HEK293 (cell line): Measurements from ENCODE around the gene RPS18.

Experiments
- CTCF ChIA-PET: fragments of 350-600 bp; formaldehyde crosslinking; extraction: SDS; loops from one replicate; lab custom pipeline; 2021; ENCODE audit warnings: antibody characterized with exemption; lab: Yijun Ruan, JAX
- POLR2A ChIA-PET: fragments of 300-600 bp; formaldehyde crosslinking; extraction: SDS; loops from one replicate; lab custom pipeline; 2020; ENCODE audit warnings: antibody characterized with exemption, inconsistent platforms; lab: Yijun Ruan, JAX
- H3K27ac ChIP-seq: fragments of 200-500 bp; sonication (Bioruptor generic); 2 replicates; pipeline ENCODE4 v1.5.1; 2014; ENCODE audit warnings: low read depth, low read length, control low read depth, inconsistent platforms; ENCODE audit errors: extremely low read depth
- H3K36me3 ChIP-seq, 2 experiments: fragments of 200-500 bp in 1 of 2; sonication (Bioruptor generic) in 1 of 2; 1 replicate in 1 of 2; 2 replicates in 1 of 2; pipeline ENCODE4 v1.5.1; 2014 to 2017; ENCODE audit warnings: inconsistent platforms in 2 of 2, low read length in 2 of 2; ENCODE audit not compliant: control insufficient read depth in 2 of 2, insufficient read depth in 1 of 2
- H3K4me1 ChIP-seq: fragments of 200-500 bp; sonication (Bioruptor generic); 2 replicates; pipeline ENCODE4 v1.5.1; 2014; ENCODE audit warnings: mild to moderate bottlenecking, low read length, inconsistent platforms; ENCODE audit not compliant: control insufficient read depth, insufficient read depth
- H3K4me3 ChIP-seq: 2 replicates; pipeline ENCODE4 v1.5.1; 2011; ENCODE audit warnings: low read depth, mild to moderate bottlenecking, control low read depth, low read length, moderate library complexity
- H3K9me3 ChIP-seq: fragments of 200-500 bp; sonication (Bioruptor generic); 2 replicates; pipeline ENCODE4 v1.5.1; 2014; ENCODE audit warnings: low read depth, low read length, inconsistent platforms; ENCODE audit not compliant: control insufficient read depth, insufficient read depth
- HOXA7 ChIP-seq: sonication (generic); formaldehyde crosslinking; IDR thresholded peaks from 2 replicates; pipeline ENCODE4 v1.8.1; 2022; ENCODE audit warnings: missing genetic modification reagents, borderline replicate concordance
- INSM2 ChIP-seq: fragments of 450-650 bp; formaldehyde crosslinking; IDR thresholded peaks from 2 replicates; pipeline ENCODE4 v1.5.1; 2016; ENCODE audit warnings: missing biosample characterization, missing genetic modification characterization
- PRDM10 ChIP-seq: fragments of 450-650 bp; formaldehyde crosslinking; IDR thresholded peaks from 2 replicates; pipeline ENCODE4 v1.5.1; 2016; ENCODE audit warnings: missing biosample characterization, missing genetic modification characterization
- REPIN1 ChIP-seq: fragments of 450-650 bp; formaldehyde crosslinking; IDR thresholded peaks from 2 replicates; pipeline ENCODE4 v1.5.1; 2017; ENCODE audit warnings: missing biosample characterization, missing genetic modification characterization, low read depth
- SP3 ChIP-seq: fragments of 450-650 bp; formaldehyde crosslinking; IDR thresholded peaks from 2 replicates; pipeline ENCODE4 v1.5.1; 2016; ENCODE audit warnings: missing biosample characterization, missing genetic modification characterization
- YY2 ChIP-seq: fragments of 450-650 bp; formaldehyde crosslinking; IDR thresholded peaks from 2 replicates; pipeline ENCODE4 v1.5.1; 2016; ENCODE audit warnings: missing biosample characterization, missing genetic modification characterization
- ZBTB1 ChIP-seq: fragments of 450-650 bp; formaldehyde crosslinking; IDR thresholded peaks from 2 replicates; pipeline ENCODE4 v1.5.1; 2016; ENCODE audit warnings: missing biosample characterization, missing genetic modification characterization
- ZBTB20 ChIP-seq: fragments of 450-650 bp; formaldehyde crosslinking; IDR thresholded peaks from 2 replicates; pipeline ENCODE4 v1.5.1; 2016; ENCODE audit warnings: missing biosample characterization, missing genetic modification characterization
- ZBTB21 ChIP-seq: fragments of 450-650 bp; formaldehyde crosslinking; IDR thresholded peaks from 2 replicates; pipeline ENCODE4 v1.5.1; 2017; ENCODE audit warnings: missing biosample characterization, missing genetic modification characterization
- ZBTB26 ChIP-seq: fragments of 450-650 bp; formaldehyde crosslinking; optimal IDR thresholded peaks from 2 replicates; pipeline ENCODE3; 2016; ENCODE audit warnings: missing biosample characterization, mild to moderate bottlenecking, missing genetic modification characterization
- ZBTB8A ChIP-seq: fragments of 450-650 bp; formaldehyde crosslinking; IDR thresholded peaks from 2 replicates; pipeline ENCODE4 v1.5.1; 2016; ENCODE audit warnings: missing biosample characterization, missing genetic modification characterization
- ZFHX2 ChIP-seq: fragments of 450-650 bp; formaldehyde crosslinking; conservative IDR thresholded peaks from 2 replicates; pipeline ENCODE4 v1.5.1; 2016; ENCODE audit warnings: missing biosample characterization, missing genetic modification characterization
- ZFP41 ChIP-seq: fragments of 450-650 bp; formaldehyde crosslinking; IDR thresholded peaks from 2 replicates; pipeline ENCODE4 v1.5.1; 2016; ENCODE audit warnings: missing biosample characterization, missing genetic modification characterization, borderline replicate concordance
- ZNF10 ChIP-seq: fragments of 450-650 bp; formaldehyde crosslinking; IDR thresholded peaks from 2 replicates; pipeline ENCODE4 v1.5.1; 2017; ENCODE audit warnings: missing biosample characterization, missing genetic modification characterization
- ZNF112 ChIP-seq: fragments of 450-650 bp; formaldehyde crosslinking; IDR thresholded peaks from 2 replicates; pipeline ENCODE4 v1.5.0; 2017; ENCODE audit warnings: missing biosample characterization, missing genetic modification characterization
- ZNF114 ChIP-seq: fragments of 450-650 bp; formaldehyde crosslinking; IDR thresholded peaks from 2 replicates; pipeline ENCODE4 v1.5.0; 2017; ENCODE audit warnings: missing biosample characterization, missing genetic modification characterization
- ZNF311 ChIP-seq: fragments of 450-650 bp; formaldehyde crosslinking; IDR thresholded peaks from 2 replicates; pipeline ENCODE4 v1.5.1; 2017; ENCODE audit warnings: missing biosample characterization, missing genetic modification characterization, borderline replicate concordance
- ZNF324 ChIP-seq: fragments of 450-650 bp; formaldehyde crosslinking; IDR thresholded peaks from 2 replicates; pipeline ENCODE4 v1.5.1; 2016; ENCODE audit warnings: missing biosample characterization, missing genetic modification characterization
- ZNF394 ChIP-seq: fragments of 450-650 bp; formaldehyde crosslinking; IDR thresholded peaks from 2 replicates; pipeline ENCODE4 v1.5.1; 2016; ENCODE audit warnings: missing biosample characterization, missing genetic modification characterization, mild to moderate bottlenecking, moderate library complexity, borderline replicate concordance
- ZNF398 ChIP-seq: fragments of 450-650 bp; formaldehyde crosslinking; IDR thresholded peaks from 2 replicates; pipeline ENCODE4 v1.5.1; 2017; ENCODE audit warnings: missing biosample characterization, missing genetic modification characterization
- ZNF501 ChIP-seq: fragments of 450-650 bp; formaldehyde crosslinking; IDR thresholded peaks from 2 replicates; pipeline ENCODE4 v1.5.1; 2016; ENCODE audit warnings: missing biosample characterization, missing genetic modification characterization
- ZNF510 ChIP-seq: fragments of 450-650 bp; formaldehyde crosslinking; IDR thresholded peaks from 2 replicates; pipeline ENCODE4 v1.5.1; 2018; ENCODE audit warnings: mild to moderate bottlenecking, missing genetic modification characterization, missing biosample characterization; ENCODE audit not compliant: insufficient replicate concordance
- ZNF558 ChIP-seq: fragments of 450-650 bp; formaldehyde crosslinking; IDR thresholded peaks from 2 replicates; pipeline ENCODE4 v1.5.1; 2016; ENCODE audit warnings: missing biosample characterization, missing genetic modification characterization
- ZNF639 ChIP-seq: fragments of 450-650 bp; formaldehyde crosslinking; IDR thresholded peaks from 2 replicates; pipeline ENCODE4 v1.5.1; 2016; ENCODE audit warnings: missing biosample characterization, missing genetic modification characterization

Gene RPS18

GRCh38 chr6:33317419-33317668 lies 45.5 kb downstream of the RPS18 start:
- Histone ChIP-seq H3K4me3 (peak overlapping the region; percentile 58), H3K9me3 (no peaks in the 10 kb centered on the region), H3K27ac (no peak overlapping the region), H3K4me1 (peaks cover 25% of the 10 kb centered on the region), H3K36me3 (peaks cover 14 to 41% of the 10 kb centered on the region in 2 experiments)
- CTCF ChIA-PET = interaction anchor here (0.7 to 2.9 kb wide), 6 partner anchors 16 to 90 kb away, joined by 4 to 21 read pairs (median 8); partner anchors contain the start of gene RGL2
- TF ChIP-seq ZNF501 (tag by site-specific recombination) (no peak), ZNF10 (tag by site-specific recombination) (no peak), SP3 (tag by site-specific recombination) (no peak), ZNF112 (tag by site-specific recombination) (no peak), ZBTB21 (tag by site-specific recombination) (no peak), ZBTB8A (tag by site-specific recombination) (no peak), ZNF510 (no peak), ZBTB26 (tag by site-specific recombination) (no peak), ZNF394 (tag by site-specific recombination) (no peak)
- POLR2A ChIA-PET = interaction anchor here (0.6 to 3.3 kb wide), 31 partner anchors 9 to 1652 kb away, joined by 3 to 57 read pairs (median 5); partner anchors contain the start of genes B3GALT4, CSNK2B, CUTA and KIFC1

GRCh38 chr6:33317669-33318425 lies 46.0 kb downstream of the RPS18 start, which contains the start of gene ZBTB22:
Gene ZBTB22, minus strand, starts transcription at chr6:33317744. Its CDS starts 828 bp downstream, at chr6:33316916.
- Histone ChIP-seq H3K4me3 (peak within 1 kb of the TSS; percentile 58), H3K36me3 (peaks cover 14 to 41% of the 10 kb centered on the region in 2 experiments), H3K9me3 (no peaks in the 10 kb centered on the region), H3K4me1 (peaks cover 25% of the 10 kb centered on the region), H3K27ac (peak within 1 kb of the TSS; percentile 35)
- ChIA-PET CTCF (interaction anchor here (0.6 to 2.9 kb wide), 13 partner anchors 14 to 272 kb away, joined by 3 to 21 read pairs (median 5); partner anchors contain the start of genes B3GALT4 and RGL2), POLR2A (interaction anchor here (0.5 to 3.3 kb wide), 35 partner anchors 8 to 1652 kb away, joined by 3 to 57 read pairs (median 5); partner anchors contain the start of genes B3GALT4, CSNK2B, CUTA and KIFC1)
- TF ChIP-seq ZNF639 (peak; percentile 50), ZNF324 (peak; percentile 56; the same call in 1 of the 2 replicates), ZNF114 (no peak), HOXA7 (CRISPR knock-in tag) (no peak), PRDM10 (tag by site-specific recombination) (peak; percentile 95), YY2 (tag by site-specific recombination) (0 out of 2 replicates have a peak, but pooled peaks have one; percentile 40), ZNF311 (tag by site-specific recombination) (no peak), ZNF398 (tag by site-specific recombination) (no peak), ZNF558 (tag by site-specific recombination) (no peak), ZFP41 (tag by site-specific recombination) (no peak), ZFHX2 (tag by site-specific recombination) (peak; percentile 83), REPIN1 (tag by site-specific recombination) (no peak), ZBTB8A (tag by site-specific recombination) (peak; percentile 98), ZBTB20 (tag by site-specific recombination) (peak; percentile 26; the same call in 1 of the 2 replicates), ZBTB1 (tag by site-specific recombination) (no peak), INSM2 (tag by site-specific recombination) (peak; percentile 27; the same call in 1 of the 2 replicates)
